Esophagus squamous epithelium (tissue), 4 donors: ENCODE data around the gene ABT1.

ENCODE experiments used
- CTCF ChIP-seq, 6 experiments: fragments of 450-650 bp in 4 of 6; fragments of 200-600 bp in 2 of 6; sonication (generic) in 2 of 6; IDR thresholded peaks; one replicate each; pipeline ENCODE4 v1.5.1; 2016 to 2019; ENCODE audit warnings: antibody characterized with exemption in 6 of 6, mild to moderate bottlenecking in 4 of 6, moderate library complexity in 4 of 6
- POLR2A ChIP-seq, 4 donors: fragments of 450-650 bp; IDR thresholded peaks; one replicate each; pipeline ENCODE4 v1.6.1; 2017; ENCODE audit warnings: antibody characterized with exemption in 4 of 4, mild to moderate bottlenecking in 4 of 4, moderate library complexity in 3 of 4

GRCh38 chr6:26594131-26594498 lies 2.6 kb upstream of the ABT1 start:
- TF ChIP-seq CTCF (IDR thresholded peaks at IDR 0.05) (no peak), POLR2A (IDR thresholded peaks at IDR 0.05) (no peak)
